G401.6 (cell line): Measurements from ENCODE around the gene UBE3D.
A peak's percentile ranks its signal among the peaks of the same experiment; 100 is the strongest.
"Not testable (repeated sequence)": the region's sequence is repeated elsewhere in the genome, so short reads cannot be mapped to it uniquely, and the experiment has no call there.

Experiments
- FAIRE-seq: peaks from 2 replicates; lab custom pipeline; 2012; peaks lifted over from hg19 to GRCh38; lab: Jason Lieb, UNC

The UBE3D gene

DNA sequence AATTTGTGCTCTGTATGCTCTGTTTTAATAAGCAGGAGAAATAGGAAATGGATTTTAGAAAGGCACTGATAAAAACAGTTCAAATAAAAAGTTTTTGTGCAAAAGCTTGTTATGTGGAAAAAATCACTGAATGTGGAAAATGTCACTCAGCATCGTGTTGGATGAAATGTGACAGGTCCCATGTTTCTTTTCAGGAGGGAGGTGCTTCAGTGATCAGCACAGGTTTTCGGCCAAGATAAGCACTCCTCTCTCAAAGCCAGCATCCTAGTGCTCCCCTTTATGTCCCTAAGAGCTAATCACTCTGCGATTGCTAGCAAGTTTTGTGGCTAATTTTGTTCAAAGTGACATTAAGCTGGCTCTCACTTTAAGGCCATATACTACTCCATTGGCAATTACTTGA, 12.0 kb downstream of the UBE3D start:
- no peak for FAIRE-seq

DNA sequence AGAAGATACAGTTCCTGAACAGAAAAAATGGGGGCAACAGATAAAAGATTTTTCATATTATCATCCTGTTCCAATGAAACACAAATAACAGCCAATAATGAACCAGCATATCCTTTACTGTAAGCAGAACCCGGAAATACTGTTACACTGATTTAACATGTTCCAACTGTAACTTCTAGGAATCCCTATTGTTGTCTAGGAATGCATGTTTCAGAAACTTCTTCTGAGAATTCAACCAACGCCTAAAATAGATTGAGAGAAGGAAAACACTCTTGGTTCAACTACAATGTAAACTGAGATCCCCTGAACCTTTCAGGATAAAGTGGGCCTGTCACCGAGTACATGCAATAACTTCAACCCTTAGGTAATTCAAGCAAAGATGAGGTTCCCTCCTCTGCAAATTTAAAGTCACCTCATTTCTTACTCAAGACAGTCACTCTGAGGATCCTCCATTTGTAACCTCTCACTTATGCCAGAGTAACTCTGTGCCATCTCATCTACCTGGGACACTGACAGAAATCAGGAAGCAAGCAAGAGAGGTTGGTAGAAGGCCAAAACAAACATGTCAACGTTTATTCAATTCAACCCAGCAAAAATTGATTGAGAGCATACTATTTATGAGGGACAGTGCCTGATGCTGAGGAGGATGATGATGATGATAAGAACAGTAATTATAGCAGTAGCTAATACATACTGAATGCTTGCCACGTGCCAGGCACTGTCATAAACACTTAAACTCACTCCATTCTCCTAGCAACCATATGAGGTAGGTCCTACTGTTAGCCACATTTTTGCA, 14.1 kb downstream of the UBE3D start:
- no peak for FAIRE-seq

DNA sequence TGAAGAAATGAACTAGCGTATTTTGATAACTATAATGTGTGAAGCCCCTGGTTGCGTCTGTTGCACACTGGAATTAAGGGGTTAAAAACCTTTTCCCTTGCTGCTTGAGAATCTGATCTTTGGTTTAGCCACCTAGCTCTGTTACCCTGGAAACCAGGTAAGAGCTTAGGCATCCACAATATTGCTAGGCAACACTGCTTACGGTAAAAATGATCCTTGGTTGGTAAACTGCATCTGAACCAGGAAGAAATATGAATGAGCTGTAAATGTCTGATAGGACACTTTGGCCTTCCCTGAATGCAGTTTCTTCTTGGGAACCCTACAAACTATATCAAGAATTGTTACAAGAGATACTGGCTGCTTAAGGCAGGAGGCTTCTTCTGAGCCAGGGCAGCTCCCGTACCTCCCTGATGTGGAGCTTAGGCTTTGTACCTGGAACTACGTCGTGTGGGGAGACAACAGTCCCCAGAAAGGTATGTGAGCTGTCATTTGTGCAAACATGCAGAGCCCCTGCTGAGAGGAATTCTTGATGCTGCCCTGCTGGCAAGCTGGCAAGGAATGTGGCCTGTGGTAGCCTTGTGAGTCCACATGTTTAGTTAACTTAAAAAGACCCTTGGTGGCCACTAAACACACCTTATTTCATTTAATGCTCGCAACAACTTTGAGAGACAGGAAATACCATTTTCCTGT, 18.4 kb downstream of the UBE3D start:
- FAIRE-seq: no peak

DNA sequence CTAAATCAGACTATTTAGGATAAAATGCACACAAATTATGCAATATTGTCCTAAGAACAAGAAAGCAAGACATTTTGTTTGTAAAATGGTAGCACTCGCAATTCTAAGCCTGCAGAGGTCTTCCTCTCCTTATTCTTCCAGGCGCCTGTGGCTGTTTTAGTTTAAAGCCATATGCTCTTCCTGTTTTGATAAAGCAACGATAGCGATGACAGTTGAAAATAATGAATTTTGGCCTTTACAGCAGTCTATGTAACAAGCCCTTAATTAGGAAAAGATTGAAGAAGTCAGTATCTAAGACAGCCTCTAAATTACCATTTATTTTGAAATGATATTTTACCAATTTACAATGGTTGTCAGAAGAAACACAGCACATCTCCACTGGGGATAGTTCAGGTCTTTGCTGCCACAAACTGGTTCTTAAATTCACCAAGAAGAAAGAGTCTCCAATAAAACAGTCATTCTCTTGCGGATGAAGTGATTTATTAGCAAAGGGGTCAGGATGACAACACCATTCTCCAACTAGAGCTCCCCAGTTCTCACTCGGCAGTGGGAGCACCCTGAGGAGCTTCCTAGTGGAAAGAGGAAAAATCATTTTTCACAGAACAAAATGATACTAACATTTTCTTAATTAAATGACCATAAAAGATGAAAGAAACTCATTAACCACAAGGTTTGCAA, 21.4 kb downstream of the UBE3D start:
- FAIRE-seq: no peak

DNA sequence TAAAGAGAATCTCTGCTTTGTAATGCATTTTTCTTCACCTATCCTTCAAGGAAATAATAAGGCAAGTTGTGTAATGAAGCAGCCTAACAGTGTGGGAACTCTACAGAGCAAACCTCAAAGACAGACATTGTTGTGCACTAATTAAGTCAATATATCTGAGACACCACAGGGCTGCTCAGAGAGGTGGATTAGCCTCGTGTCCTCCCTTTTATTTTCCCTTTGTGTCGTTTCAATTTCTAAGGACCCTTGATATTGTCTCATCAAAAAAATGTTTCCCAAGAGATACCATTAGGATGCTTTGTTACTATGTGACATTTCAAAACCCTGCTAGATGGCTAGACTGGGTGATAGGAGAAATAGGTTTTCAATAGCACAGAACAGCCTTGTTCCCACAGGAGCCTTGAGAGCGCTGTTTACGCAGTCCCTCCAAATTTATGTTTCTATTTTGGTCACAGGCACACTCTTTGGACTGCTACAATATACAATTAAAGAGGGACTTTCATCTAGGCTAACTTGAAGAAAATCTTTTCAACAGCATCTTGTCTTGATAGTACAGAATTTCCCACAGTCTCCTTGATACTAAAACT, 23.1 kb downstream of the UBE3D start:
- no peak for FAIRE-seq

DNA sequence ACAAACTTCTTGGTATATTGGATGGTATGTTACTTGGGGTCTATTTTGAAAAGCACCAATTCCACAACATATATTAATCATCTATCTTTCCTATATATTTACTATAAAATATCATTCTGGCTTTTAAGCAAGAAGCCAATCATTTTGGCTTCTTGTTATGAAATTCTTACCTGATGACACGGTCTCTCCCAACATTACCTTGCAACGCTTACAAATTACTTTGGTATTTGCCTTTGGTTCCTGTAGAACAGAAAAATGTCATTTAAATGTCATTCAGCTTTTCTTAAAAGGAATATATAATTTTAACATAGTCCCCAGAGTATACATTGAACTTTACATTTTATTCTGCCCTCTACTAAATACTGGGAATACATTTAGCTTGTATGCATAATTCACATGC, 27.4 kb downstream of the UBE3D start:
- no peak for FAIRE-seq

DNA sequence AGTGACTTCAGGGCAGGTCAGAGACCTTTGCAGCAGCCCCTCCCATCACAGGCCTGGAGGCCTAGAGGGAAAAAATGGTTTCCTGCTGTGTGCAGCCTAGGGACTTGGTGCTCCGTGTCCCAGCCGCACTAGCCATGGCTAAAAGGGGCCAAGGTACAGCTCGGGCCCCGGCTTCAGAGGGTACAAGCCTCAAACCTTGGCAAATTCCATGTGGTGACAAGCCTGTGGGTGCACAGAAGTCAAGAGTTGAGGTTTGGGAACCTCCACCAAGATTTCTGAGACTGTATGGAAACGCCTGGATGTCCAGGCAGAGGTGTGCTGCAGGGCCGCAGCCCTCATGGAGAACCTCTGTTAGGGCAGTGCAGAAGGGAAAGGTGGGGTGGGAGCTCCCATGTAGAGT, 34.0 kb downstream of the UBE3D start:
- FAIRE-seq: no peak

DNA sequence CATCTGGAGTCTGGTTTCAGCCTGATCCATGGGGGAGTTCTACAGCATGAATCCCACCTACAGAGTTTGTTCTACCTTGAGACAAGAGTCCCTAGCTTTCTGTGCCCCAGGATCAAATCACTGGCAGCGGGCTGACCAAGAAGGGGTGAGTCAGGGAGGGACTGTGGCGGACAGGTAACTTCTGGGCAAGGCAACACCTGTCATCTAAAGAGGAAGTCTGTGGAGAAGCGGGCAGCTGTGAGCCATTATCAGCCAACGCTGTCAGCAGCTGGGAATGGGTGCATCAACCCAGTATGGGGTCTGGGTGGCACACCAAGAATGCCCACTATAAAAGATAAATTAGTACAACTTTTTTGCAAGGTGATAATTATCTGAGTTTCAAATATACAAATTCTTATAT, 45.9 kb downstream of the UBE3D start:
- FAIRE-seq: no peak

DNA sequence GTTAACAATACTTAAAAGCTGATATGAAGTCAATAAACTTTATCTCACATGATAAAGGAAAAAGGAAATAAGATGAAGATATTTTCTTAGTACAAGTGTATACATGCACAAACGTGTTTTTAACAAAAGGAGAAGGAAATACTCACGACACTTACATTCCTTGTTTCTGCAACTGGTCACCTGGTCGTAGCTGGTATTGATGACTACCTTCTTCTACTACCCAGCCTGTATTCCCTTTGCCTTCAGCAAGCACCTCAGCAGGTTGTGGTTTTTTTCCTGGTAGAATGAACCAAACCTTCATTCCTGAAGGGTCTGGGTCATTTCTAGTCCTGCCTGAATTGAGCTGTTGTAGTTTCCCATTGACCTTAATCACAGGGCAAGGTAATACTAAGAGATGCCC, 54.5 kb downstream of the UBE3D start:
- not testable (repeated sequence) for FAIRE-seq

DNA sequence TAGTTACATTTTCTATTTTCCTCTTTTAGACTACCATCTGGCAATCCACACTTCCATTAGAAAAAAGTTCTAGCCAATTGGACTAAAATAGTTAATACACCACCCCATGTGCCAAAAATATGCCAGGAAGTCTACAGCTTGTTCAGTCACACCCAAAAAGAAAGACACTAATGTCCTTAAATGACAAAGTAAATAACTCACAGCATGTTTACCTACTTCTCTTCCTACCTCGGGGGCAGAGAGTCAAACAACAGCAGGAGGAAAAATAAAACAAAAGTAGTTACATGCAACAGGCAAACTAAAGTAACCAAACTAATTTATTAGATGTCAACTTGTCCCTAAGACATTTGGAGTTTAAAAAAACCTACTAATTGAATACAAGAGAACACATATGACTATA, 57.0 kb downstream of the UBE3D start:
- no peak for FAIRE-seq

DNA sequence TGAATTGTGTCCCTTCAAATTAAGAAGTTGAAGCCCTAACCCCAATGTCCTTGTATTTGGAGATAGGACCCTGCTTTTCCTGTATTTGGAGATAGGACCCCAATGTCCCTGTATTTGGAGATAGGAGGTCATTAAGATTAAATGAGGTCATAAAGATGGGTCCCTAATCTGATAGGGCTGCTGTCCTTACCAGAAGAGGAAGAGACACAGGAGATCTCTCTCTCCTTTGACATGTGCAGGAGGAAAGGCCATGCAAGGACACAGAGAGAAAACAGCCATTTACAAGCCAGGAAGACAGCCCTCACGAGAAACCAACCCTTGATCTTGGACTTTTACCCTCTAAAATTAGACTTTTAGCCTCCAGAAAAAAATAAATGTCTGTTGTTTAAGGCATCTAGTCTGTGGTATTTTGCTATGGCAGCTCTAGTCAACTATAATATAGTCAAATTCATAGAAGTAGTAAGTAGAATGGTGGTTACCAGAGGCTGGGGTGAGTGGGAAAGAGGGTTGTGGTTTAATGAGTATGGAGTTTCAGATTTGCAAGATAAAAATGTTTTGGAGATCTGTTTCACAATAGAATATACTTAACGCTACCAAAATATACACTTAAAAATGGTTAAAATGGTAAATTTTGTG, 59.3 kb downstream of the UBE3D start:
- FAIRE-seq: no peak

DNA sequence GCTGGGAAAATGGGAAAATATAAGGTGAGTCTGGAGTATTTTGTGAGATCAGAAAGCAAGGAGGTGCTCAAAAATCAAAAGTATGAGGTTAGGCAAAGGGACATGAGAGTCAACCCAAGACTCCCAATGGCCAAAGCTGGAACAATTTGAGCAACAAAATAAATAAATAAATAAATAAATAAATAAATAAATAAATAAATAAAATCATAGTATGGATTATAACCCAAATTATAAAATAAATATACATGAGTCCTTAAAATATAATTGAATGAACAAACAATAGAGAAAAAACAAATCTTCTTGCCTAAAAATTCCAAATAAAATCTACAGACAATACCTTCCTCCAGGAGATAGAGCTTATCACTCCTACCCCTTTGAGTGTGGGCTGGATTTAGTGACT, 69.5 kb downstream of the UBE3D start:
- no peak for FAIRE-seq

DNA sequence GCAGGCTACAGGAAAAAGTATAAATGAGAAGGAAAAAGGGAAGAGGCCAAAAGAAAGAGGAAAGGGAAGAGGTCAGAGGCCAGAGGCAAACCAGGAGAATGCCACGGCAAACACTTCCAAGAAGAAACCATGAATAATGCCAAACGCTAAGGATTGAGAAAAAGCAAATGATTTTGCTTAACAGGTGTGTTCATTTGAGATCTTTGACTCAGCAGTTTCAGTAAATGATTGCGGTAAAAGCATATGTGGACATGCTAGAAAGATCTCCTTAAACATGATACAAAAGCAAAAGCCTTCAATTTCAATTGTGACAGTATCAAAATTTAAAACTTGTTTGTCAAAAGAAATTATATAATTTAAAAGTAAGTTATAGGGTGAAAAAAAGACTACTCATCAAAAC, 70.6 kb downstream of the UBE3D start:
- no peak for FAIRE-seq

DNA sequence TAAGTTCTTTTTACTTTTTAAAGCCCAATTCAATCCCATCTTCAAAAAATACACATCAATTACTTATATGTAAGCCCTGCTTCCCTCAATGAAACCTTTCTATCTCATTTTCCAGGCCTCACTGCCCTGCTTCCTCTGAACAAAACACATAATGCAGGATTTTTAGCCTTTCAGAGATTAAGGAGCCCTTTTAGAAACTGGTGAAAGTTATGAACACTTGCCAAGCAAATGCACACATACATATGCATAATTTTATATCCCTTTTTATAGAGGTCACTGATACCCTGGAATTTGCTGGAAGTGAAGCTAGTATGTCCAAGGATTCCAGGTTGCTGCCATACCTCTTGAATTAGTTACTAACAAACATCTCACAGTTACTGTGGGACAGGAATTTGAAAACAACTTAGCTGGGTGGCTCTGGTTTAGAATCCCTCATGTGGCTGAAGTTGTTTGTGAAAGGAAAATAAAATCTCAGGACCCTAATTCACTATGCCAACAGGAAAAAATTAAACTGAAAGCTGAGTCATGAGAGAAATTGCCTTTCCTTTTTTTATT, 75.8 kb downstream of the UBE3D start:
- no peak for FAIRE-seq

DNA sequence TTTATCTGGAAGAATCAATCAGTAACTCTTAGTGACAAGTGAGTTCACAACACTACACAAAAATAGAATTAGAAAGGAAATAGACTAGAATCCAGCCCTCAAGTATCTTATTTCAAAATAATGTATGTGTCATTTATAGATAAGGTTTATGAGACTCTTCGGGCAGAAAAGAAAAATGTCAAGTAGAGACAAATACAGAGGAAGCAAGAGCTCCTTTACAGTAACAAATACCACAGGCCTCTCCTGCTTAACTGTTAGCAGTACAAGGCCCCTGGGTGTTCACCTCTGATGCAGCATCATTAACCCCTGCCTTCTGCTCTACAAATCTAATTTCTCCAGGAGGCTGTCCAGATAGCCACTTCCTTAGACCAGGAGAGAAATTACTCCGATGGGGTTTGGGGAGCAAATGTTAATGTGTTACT, 76.7 kb downstream of the UBE3D start:
- FAIRE-seq: no peak

DNA sequence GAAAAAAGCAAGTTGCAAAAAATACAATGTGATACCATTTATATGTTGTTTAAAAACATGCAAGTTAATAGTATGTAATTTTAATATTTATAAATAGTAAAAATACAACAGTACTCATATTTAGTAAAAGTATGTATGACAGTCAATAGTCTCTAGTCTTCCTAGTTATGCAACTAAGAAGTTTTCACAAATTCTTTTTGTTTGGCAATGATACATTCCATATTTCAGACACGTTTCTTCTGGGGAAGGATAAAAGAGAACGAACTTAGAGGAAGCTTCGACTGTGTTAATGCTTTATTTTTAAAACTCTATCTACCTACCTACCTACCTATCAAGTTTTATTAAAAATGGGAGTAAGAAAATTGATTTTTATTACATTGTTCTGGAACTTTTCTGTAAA, 77.7 kb downstream of the UBE3D start:
- peak; percentile 56 for FAIRE-seq

DNA sequence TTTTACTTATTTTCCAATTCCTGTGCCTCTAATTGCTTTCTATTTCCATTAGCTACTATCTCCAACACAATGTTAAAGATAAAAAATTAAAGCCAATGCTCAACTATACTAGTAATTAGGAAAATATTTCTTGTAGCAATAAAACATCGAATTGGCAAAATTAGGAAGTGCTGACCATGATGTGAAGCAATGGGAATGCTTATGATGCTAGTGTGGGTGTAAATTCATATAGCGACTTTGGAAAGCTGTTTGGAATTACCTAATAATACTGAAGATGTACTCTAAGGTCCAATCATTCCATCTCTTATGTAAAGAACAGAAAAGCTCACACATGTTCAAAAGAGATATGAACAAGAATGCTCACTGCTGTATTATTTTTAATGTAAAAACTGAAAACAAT, 78.2 kb downstream of the UBE3D start:
- FAIRE-seq: no peak

DNA sequence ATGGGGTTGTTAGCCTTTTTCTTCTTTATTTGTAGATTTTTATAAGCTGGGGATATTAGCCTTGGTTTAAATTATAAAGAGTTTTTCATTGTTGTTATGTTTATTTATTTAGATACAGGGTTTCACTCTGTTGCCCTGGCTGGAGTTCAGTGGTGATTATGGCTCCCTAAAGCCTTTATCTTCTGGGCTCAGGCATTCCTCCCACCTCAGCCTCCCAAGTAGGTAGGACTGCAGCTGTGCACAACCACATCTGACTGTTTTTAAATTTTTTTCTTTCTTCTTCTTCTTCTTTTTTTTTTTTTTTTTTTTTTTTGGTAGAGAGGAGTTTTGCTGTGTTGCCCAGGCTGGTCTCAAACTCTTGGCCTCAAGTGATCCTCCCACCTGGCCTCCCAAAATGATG, 80.9 kb downstream of the UBE3D start:
- FAIRE-seq: no peak

DNA sequence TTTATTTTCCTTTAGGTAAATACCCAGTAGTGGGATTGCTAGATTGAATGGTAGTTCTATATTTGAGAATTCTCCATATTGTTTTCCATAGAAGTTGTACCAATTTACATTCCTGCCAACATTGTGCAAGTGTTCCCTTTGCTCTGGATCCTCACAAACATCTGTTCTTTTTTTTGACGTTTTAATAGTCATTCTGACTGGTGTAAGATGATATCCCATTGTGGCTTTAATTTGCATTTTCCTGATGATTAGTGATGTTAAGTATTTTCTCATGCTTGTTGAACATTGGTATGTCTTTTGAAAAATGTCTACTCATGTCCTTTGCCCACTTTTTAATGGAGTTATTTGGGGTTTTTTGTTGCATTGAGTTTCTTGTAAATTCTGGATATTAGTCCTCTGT, 85.6 kb downstream of the UBE3D start:
- FAIRE-seq: no peak

DNA sequence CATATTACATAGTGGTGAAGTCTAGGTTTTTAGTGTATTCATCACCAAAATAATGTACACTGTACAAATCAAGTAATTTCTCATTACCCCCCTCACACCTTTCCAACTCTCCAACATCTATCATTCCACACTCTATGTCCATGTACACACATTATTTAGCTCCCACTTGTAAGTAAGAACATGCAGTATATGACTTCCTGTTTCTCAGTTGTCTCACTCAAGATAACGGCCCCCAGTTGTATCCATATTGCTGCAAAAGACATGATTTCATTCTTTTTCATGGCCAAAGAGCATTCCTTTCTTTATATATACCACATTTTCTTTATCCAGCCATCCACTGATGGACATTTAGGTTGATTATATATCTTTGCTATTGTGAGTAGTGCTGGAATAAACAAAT, 86.0 kb downstream of the UBE3D start:
- FAIRE-seq: no peak

DNA sequence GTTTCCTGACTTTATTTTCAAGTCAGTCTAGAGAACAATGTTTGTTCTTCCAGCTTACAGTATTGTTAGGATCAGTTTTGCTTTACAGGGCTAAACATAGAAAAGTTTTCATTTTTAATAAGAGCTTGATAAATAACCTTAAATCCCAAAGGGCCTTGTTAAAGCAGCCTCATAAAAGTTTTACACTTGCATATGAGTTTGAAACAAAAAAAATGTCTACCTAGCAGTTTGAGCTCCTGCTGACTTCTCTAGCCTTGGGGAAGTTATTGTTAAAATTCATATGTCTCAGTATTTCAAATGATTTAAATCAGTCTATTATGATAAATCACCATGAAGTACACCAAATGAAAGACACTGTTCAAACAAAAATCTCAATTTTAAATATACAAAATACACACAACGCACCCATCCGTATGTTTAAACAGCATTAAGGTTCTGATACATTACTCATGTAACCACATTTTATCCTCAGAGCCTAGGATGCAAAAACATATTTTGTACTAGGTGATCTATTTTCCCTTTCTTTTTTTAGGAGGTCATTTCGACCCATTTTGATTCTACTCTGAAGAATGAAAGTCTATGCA, 87.2 kb downstream of the UBE3D start:
- FAIRE-seq: no peak

DNA sequence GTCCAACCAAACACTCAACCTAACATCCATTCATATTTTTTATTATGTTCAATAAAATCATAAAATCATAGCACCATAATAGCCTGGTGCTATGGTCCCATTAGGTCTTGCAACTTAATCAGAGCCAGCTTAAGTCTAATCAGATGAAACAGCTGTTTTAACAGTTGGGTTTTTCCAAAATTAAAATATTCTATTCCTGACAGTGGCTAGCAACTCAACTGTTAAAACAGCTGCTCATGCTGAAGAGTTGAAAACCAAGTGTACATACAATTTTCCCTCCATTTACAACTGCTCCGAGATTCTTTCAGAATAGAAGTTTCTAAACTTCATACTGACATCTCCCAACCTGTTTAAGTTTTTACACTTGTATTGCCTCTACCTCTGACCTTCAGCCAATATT, 89.5 kb downstream of the UBE3D start:
- no peak for FAIRE-seq
